GM12878 (cell line): ENCODE measurements around the gene CWF19L1. TPM values are rescaled to one million over a fixed set of nuclear protein-coding genes. Genes with fewer than 3 reads are reported as not detected.
A peak's percentile ranks its signal among the peaks of the same experiment; 100 is the strongest.

Experiments
- ATAC-seq: fragments of 200-7000 bp; cut with Tn5 transposase; 3 replicates; pipeline ENCODE4 v1.9.1; 2020; ENCODE audit warnings: mild to moderate bottlenecking, moderate library complexity
- Bru-seq: library from RNA; stranded (reverse); fragments of 400-500 nt; gene quantifications from one replicate; lab custom pipeline; 2021; lab: Mats Ljungman, UMichigan
- BruChase-seq, 2 experiments: library from RNA; stranded (reverse); fragments of 400-500 nt; gene quantifications; one replicate each; lab custom pipeline; 2021; lab: Mats Ljungman, UMichigan
- BruUV-seq: library from RNA; stranded (reverse); fragments of 400-500 nt; replicated peaks from 2 replicates; lab custom pipeline; 2021; lab: Mats Ljungman, UMichigan
- CTCF ChIA-PET: fragments of 300-600 bp; sonication (Branson Sonifier 250); formaldehyde crosslinking; extraction: SDS; loops from one replicate; lab custom pipeline; 2021; ENCODE audit warnings: inconsistent platforms; lab: Yijun Ruan, JAX
- POLR2A ChIA-PET: fragments of 350-600 bp; formaldehyde crosslinking; extraction: SDS; loops from one replicate; lab custom pipeline; 2021; ENCODE audit warnings: inconsistent platforms; lab: Charles Lee
- RAD21 ChIA-PET: fragments of 300-600 bp; sonication (Branson Sonifier 250); formaldehyde crosslinking; loops from one replicate; lab custom pipeline; 2023; ENCODE audit warnings: antibody characterized with exemption; ENCODE audit not compliant: unreplicated experiment; lab: Charles Lee
- SMC1A ChIA-PET: fragments of 300-600 bp; sonication (Branson Sonifier 250); formaldehyde crosslinking; loops from one replicate; lab custom pipeline; 2023; ENCODE audit not compliant: unreplicated experiment, uncharacterized antibody; lab: Charles Lee
- DNase-seq: peaks from one replicate; pipeline ENCODE4 v3.0.0-alpha.2; 2011; ENCODE audit warnings: low read depth, low spot score
- FAIRE-seq: peaks from 3 replicates; lab custom pipeline; 2011; peaks lifted over from hg19 to GRCh38; lab: Jason Lieb, UNC
- H2AFZ ChIP-seq: 2 replicates; pipeline ENCODE4 v1.6.0; 2011; ENCODE audit warnings: low read depth, low read length, control low read depth; ENCODE audit not compliant: control insufficient read depth
- H3K27ac ChIP-seq: 2 replicates; pipeline ENCODE4 v1.5.1; 2011; ENCODE audit warnings: control low read depth; ENCODE audit not compliant: control insufficient read depth, insufficient read depth
- H3K27me3 ChIP-seq, 2 experiments: replicated peaks in 1 of 2; 2 replicates each; pipeline versions ENCODE4 v1.6.0 to v1.6.1; 2011; ENCODE audit warnings: low read length in 1 of 2; ENCODE audit not compliant: control insufficient read depth in 2 of 2, insufficient read depth in 2 of 2
- H3K36me3 ChIP-seq, 2 experiments: 2 replicates each; pipeline ENCODE4 v1.5.1; 2011; ENCODE audit warnings: low read length in 1 of 2; ENCODE audit not compliant: control insufficient read depth in 2 of 2, insufficient read depth in 2 of 2
- H3K4me1 ChIP-seq: 2 replicates; pipeline ENCODE4 v1.6.1; 2011; ENCODE audit warnings: mild to moderate bottlenecking, low read length, moderate library complexity, mixed read lengths; ENCODE audit not compliant: control insufficient read depth, insufficient read depth
- H3K4me2 ChIP-seq: 2 replicates; pipeline ENCODE4 v1.6.0; 2011; ENCODE audit warnings: control low read depth; ENCODE audit not compliant: control insufficient read depth, insufficient read depth
- H3K4me3 ChIP-seq: fragments of 200-600 bp; sonication (generic); 2 replicates; pipeline ENCODE4 v1.5.1; 2016
- H3K79me2 ChIP-seq: 2 replicates; pipeline ENCODE4 v1.6.0; 2011; ENCODE audit warnings: low read length; ENCODE audit not compliant: control insufficient read depth, insufficient read depth
- H3K9ac ChIP-seq: 2 replicates; pipeline ENCODE4 v1.8.0; 2011; ENCODE audit warnings: low read length, control low read depth, mixed read lengths; ENCODE audit not compliant: control insufficient read depth, insufficient read depth
- H3K9me3 ChIP-seq: replicated peaks from 3 replicates; pipeline ENCODE4 v1.5.1; 2011; ENCODE audit warnings: mild to moderate bottlenecking, low read length; ENCODE audit not compliant: control insufficient read depth, insufficient read depth
- H4K20me1 ChIP-seq: 2 replicates; pipeline ENCODE4 v1.6.0; 2011; ENCODE audit not compliant: control insufficient read depth, insufficient read depth
- CBX5 ChIP-seq: sonication (generic); IDR thresholded peaks from 2 replicates; pipeline ENCODE4 v1.6.1; 2016; ENCODE audit warnings: low read depth, moderate library complexity, mild to moderate bottlenecking, inconsistent platforms
- CREM ChIP-seq: IDR thresholded peaks from 2 replicates; pipeline ENCODE4 v1.6.1; 2014; ENCODE audit warnings: antibody characterized with exemption, low read depth
- KLF5 ChIP-seq: fragments of 450-650 bp; IDR thresholded peaks from 2 replicates; pipeline ENCODE4 v1.6.1; 2014; ENCODE audit warnings: mild to moderate bottlenecking; ENCODE audit not compliant: partially characterized antibody
- MLLT1 ChIP-seq: fragments of 450-650 bp; IDR thresholded peaks from 2 replicates; pipeline ENCODE4 v1.6.1; 2016; ENCODE audit warnings: mild to moderate bottlenecking
- NFIC ChIP-seq: IDR thresholded peaks from 2 replicates; pipeline ENCODE4 v1.6.1; 2012; ENCODE audit warnings: low read depth, mild to moderate bottlenecking, inconsistent platforms, low read length, moderate library complexity
- POLR2AphosphoS5 ChIP-seq: IDR thresholded peaks from 2 replicates; pipeline ENCODE4 v1.6.1; 2011; ENCODE audit warnings: mild to moderate bottlenecking, low read length, inconsistent platforms
- RB1 ChIP-seq: fragments of 450-650 bp; formaldehyde crosslinking; IDR thresholded peaks from 2 replicates; pipeline ENCODE4 v1.6.1; 2017; ENCODE audit warnings: mild to moderate bottlenecking, borderline replicate concordance
- SMAD1 ChIP-seq: fragments of 450-650 bp; IDR thresholded peaks from 2 replicates; pipeline ENCODE4 v1.6.1; 2018; ENCODE audit warnings: mild to moderate bottlenecking, low read depth; ENCODE audit not compliant: partially characterized antibody
- SMARCA5 ChIP-seq: fragments of 450-650 bp; IDR thresholded peaks from 2 replicates; pipeline ENCODE4 v1.6.1; 2017; ENCODE audit warnings: mild to moderate bottlenecking
- SP1 ChIP-seq: IDR thresholded peaks from one replicate; pipeline ENCODE4 v1.6.1; 2011; ENCODE audit warnings: low read depth, low read length
- TAF1 ChIP-seq: IDR thresholded peaks from 2 replicates; pipeline ENCODE4 v1.6.1; 2011; ENCODE audit warnings: mild to moderate bottlenecking, low read depth, low read length, borderline replicate concordance
- TARDBP ChIP-seq: IDR thresholded peaks from 2 replicates; pipeline ENCODE4 v1.6.1; 2016; ENCODE audit warnings: borderline replicate concordance
- TCF7 ChIP-seq: IDR thresholded peaks from 2 replicates; pipeline ENCODE4 v1.6.1; 2014; ENCODE audit warnings: antibody characterized with exemption, borderline replicate concordance
- ZNF217 ChIP-seq: fragments of 450-650 bp; IDR thresholded peaks from 2 replicates; pipeline ENCODE4 v1.6.1; 2017; ENCODE audit warnings: antibody characterized with exemption, mild to moderate bottlenecking
- WGBS: methylation state at CpG from one replicate; pipeline ENCODE4 v1.1.6; 2016; ENCODE audit warnings: low lambda C conversion rate; ENCODE audit not compliant: insufficient replicate concordance, insufficient coverage; ENCODE audit errors: missing lambda C conversion rate; 5-methylcytosine and 5-hydroxymethylcytosine counted together
- in situ Hi-C: fragments of 300-500 bp; cut with MboI; formaldehyde crosslinking; loops from 9 replicates; pipeline ENCODE4 v1.14.3; 2018; ENCODE audit warnings: mixed read lengths
- intact Hi-C: fragments of 100-400 bp; cut with micrococcal nuclease; formaldehyde crosslinking; loops from one replicate; pipeline ENCODE4 v1.14.2; 2022; ENCODE audit not compliant: unreplicated experiment
- long read RNA-seq, 2 experiments: library from polyadenylated mRNA; unstranded; transcript quantifications; one replicate each; pipeline ENCODE4 v2.0.0, GENCODE V29; 2019 to 2020
- polyA minus RNA-seq, 3 experiments: library from RNA; depleted of rRNA, polyadenylated mRNA; stranded (reverse); fragments of >200 nt; gene quantifications; 2 replicates each; pipeline ENCODE4 v1.2.3, GENCODE V29; 2011
- polyA plus RNA-seq, 11 experiments: library from polyadenylated mRNA; depleted of rRNA in 4 of 11; unstranded in 6 of 11; stranded (reverse) in 5 of 11; fragments of >200 nt; fragmentation: Nextera tagmentation in 4 of 11; fragmentation: Illumina TruSeq in 1 of 11; extraction: Ambion mirVana in 4 of 11; extraction: Trizol in 1 of 11; gene quantifications; 1 replicate in 1 of 11; 2 replicates in 10 of 11; pipeline versions ENCODE4 v1.2.1 to v1.2.3, GENCODE V29; 2011 to 2016; ENCODE audit warnings: inconsistent platforms in 2 of 11, missing spikeins in 2 of 11, low read depth in 1 of 11
- total RNA-seq, 4 experiments: library from RNA; depleted of rRNA in 3 of 4; stranded (reverse); fragments of >200 nt in 3 of 4; fragmentation: Illumina TruSeq in 1 of 4; extraction: Trizol in 1 of 4; gene quantifications; 2 replicates each; pipeline versions ENCODE4 v1.2.1 to v1.2.3, GENCODE V29; 2013 to 2021
- TF ChIP-seq, protein P1 (sequence below): IDR thresholded peaks from 2 replicates; pipeline ENCODE4 v1.6.1; 2011; ENCODE audit warnings: low read depth, mild to moderate bottlenecking, low read length, moderate library complexity, borderline replicate concordance; ENCODE audit errors: extremely low read depth
- TF ChIP-seq, protein P2 (sequence below): IDR thresholded peaks from 2 replicates; pipeline ENCODE4 v1.6.1; 2011; ENCODE audit warnings: low read depth, low read length, improper control_type of control experiment, borderline replicate concordance

The CWF19L1 gene
- 65.2 and 67.4 TPM in 2 replicates for total RNA-seq (2013; cell fraction: nucleolus; rRNA removed)
- 38.8 and 39.1 TPM in 2 replicates for total RNA-seq (2014; rRNA removed)
- 37.4 and 38.6 TPM in 2 replicates for total RNA-seq (2014; rRNA removed; fragmentation: Illumina TruSeq; extraction: Trizol)
- 31.9 and 36.7 TPM in 2 replicates for total RNA-seq (2021)
- 20.7 TPM for polyA plus RNA-seq (2011; ENCODE audit: low read depth)
- polyA plus RNA-seq (2011; rRNA removed), result 33.0 and 41.5 TPM in 2 replicates
- polyA plus RNA-seq (2011; cell fraction: cytosol; rRNA removed), result 23.3 and 23.9 TPM in 2 replicates
- 31.3 and 32.6 TPM in 2 replicates for polyA plus RNA-seq (2011; cell fraction: nucleus; rRNA removed)
- polyA plus RNA-seq (2012), result 22.3 and 22.5 TPM in 2 replicates
- 34.3 and 48.1 TPM in 2 replicates for polyA plus RNA-seq (2014; fragmentation: Illumina TruSeq; extraction: Trizol)
- polyA plus RNA-seq (2014; fragmentation: Nextera tagmentation; extraction: Ambion mirVana), result 10 to 100 TPM; 37.6 to 51.7 TPM
- 26.4 and 30.2 TPM in 2 replicates for polyA plus RNA-seq (2014; rRNA removed)
- 10 to 100 TPM; 45.0 to 45.1 TPM for polyA plus RNA-seq (2016; fragmentation: Nextera tagmentation; extraction: Ambion mirVana)
- polyA minus RNA-seq (2011; rRNA and poly(A)+ RNA removed), result 32.7 and 32.8 TPM in 2 replicates
- polyA minus RNA-seq (2011; cell fraction: cytosol; rRNA and poly(A)+ RNA removed), result 9.9 and 14.1 TPM in 2 replicates
- polyA minus RNA-seq (2011; cell fraction: nucleus; rRNA and poly(A)+ RNA removed), result 9.9 and 10.7 TPM in 2 replicates
- Bru-seq, nascent RNA, result percentile 83 among the genes with signal in this experiment
- percentile 85 among the genes with signal in this experiment for BruChase-seq, experiment 1, labeled RNA remaining after a 6-hour chase
- BruChase-seq, experiment 2, labeled RNA remaining after a 2-hour chase, result percentile 87 among the genes with signal in this experiment
- long read RNA-seq, experiment 1, transcript CWF19L1-201 (14 exons, 1,815 nt), result major isoform, 7 of 16 reads
- long read RNA-seq, experiment 1, partial matches to known transcripts, result 0 of 16 reads
- long read RNA-seq, experiment 1, other reads (novel, unspliced or antisense), result 9 of 16 reads
- long read RNA-seq, experiment 2, transcript CWF19L1-201 (14 exons, 1,815 nt), result major isoform, 48 of 92 reads
- long read RNA-seq, experiment 2, partial matches to known transcripts, result 15 of 92 reads
- long read RNA-seq, experiment 2, other reads (novel, unspliced or antisense), result 29 of 92 reads

GRCh38 chr10:100267239-100268104 lies at the start of gene CWF19L1:
TSS of gene CWF19L1 (minus strand) at chr10:100267638. CDS start at chr10:100267593, 45 bp downstream.
- H3K79me2 ChIP-seq, result peaks cover 26% of the 10 kb centered on the region
- H3K4me3 ChIP-seq, result peak within 1 kb of the TSS; percentile 82
- in situ Hi-C loops (no loop called here), intact Hi-C loops (loop anchor here (1.0 kb wide), 1 partner anchor 19 kb away; the partner anchor contains the start of gene BLOC1S2)
- H3K27me3 ChIP-seq, result no peaks in the 10 kb centered on the region
- ChIA-PET SMC1A (interaction anchor here (0.7 kb wide), 1 partner anchor 13 kb away, joined by 3 read pairs; no protein-coding TSS in a partner anchor), POLR2A (interaction anchor here (0.6 to 0.7 kb wide), 2 partner anchors 157 to 535 kb away, joined by 3 to 4 read pairs; partner anchors contain the start of genes COX15 and CUTC), CTCF (interaction anchor here (0.7 kb wide), 1 partner anchor 412 kb away, joined by 3 read pairs; no protein-coding TSS in a partner anchor), RAD21 (interaction anchor here (0.6 kb wide), 1 partner anchor 502 kb away, joined by 3 read pairs; no protein-coding TSS in a partner anchor)
- no peaks in the 10 kb centered on the region for H3K9me3 ChIP-seq
- H3K4me2 ChIP-seq, result peak within 1 kb of the TSS; percentile 71
- DNase-seq (peak; percentile 33), ATAC-seq (peak; percentile 86), FAIRE-seq (peak; percentile 69)
- peak within 1 kb of the TSS; percentile 100 for H2AFZ ChIP-seq
- peaks cover 7% of the 10 kb centered on the region for H3K4me1 ChIP-seq
- 7% methylated on average over 48 of the region's 49 CpGs for WGBS
- BruUV-seq, result TSS peak; percentile 76
- no peaks in the 10 kb centered on the region for H3K36me3 ChIP-seq
- peak within 1 kb of the TSS; percentile 100 for H3K9ac ChIP-seq
- no peaks in the 10 kb centered on the region for H4K20me1 ChIP-seq
- peak within 1 kb of the TSS; percentile 94 for H3K27ac ChIP-seq
- TF ChIP-seq TCF7, result no peak
- TF ChIP-seq ZNF217, result no peak
- peak; percentile 69 for TF ChIP-seq SP1
- 0 out of 2 replicates have a peak, but pooled peaks have one; percentile 53 for TF ChIP-seq MLLT1
- 0 out of 2 replicates have a peak, but pooled peaks have one; percentile 33 for TF ChIP-seq SMARCA5
- peak; percentile 65; the same call in 1 of the 2 replicates for TF ChIP-seq RB1
- peak; percentile 64 for TF ChIP-seq POLR2AphosphoS5
- no peak for TF ChIP-seq TARDBP
- peak; percentile 82 for TF ChIP-seq TAF1
- TF ChIP-seq NFIC, result 0 out of 2 replicates have a peak, but pooled peaks have one; percentile 14
- peak; percentile 53 for TF ChIP-seq SMAD1
- no peak for TF ChIP-seq CBX5
- TF ChIP-seq KLF5, result no peak
- TF ChIP-seq, protein P1, sequence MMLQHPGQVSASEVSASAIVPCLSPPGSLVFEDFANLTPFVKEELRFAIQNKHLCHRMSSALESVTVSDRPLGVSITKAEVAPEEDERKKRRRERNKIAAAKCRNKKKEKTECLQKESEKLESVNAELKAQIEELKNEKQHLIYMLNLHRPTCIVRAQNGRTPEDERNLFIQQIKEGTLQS, result peak; percentile 86
- TF ChIP-seq, protein P2, sequence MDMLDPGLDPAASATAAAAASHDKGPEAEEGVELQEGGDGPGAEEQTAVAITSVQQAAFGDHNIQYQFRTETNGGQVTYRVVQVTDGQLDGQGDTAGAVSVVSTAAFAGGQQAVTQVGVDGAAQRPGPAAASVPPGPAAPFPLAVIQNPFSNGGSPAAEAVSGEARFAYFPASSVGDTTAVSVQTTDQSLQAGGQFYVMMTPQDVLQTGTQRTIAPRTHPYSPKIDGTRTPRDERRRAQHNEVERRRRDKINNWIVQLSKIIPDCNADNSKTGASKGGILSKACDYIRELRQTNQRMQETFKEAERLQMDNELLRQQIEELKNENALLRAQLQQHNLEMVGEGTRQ, result no peak
- TF ChIP-seq CREM, result peak; percentile 99
